Fibroblast of upper back skin (primary cell): ENCODE measurements around the gene FUNDC1.
A peak's percentile ranks its signal among the peaks of the same experiment; 100 is the strongest.
"Not testable (repeated sequence)": the region's sequence is repeated elsewhere in the genome, so short reads cannot be mapped to it uniquely, and the experiment has no call there.

Source experiments
- DNase-seq: peaks from one replicate; pipeline ENCODE4 v3.0.0-alpha.2; 2013

FUNDC1 gene

GRCh38 chrX:44542567-44543325, at the start of gene FUNDC1:
Gene FUNDC1 (minus strand): TSS chrX:44542859. CDS start chrX:44542832, 27 bp downstream.
- peak; percentile 96 for DNase-seq

GRCh38 chrX:44585866-44586265, 43.2 kb upstream of the FUNDC1 start:
- no peak for DNase-seq

- DNase-seq, result peak; percentile 16
These were observed 37.8 kb upstream of the FUNDC1 start for GRCh38 chrX:44580466-44580865.

- DNase-seq, result no peak
These were observed 29.8 kb upstream of the FUNDC1 start for GRCh38 chrX:44572340-44572938.

- no peak for DNase-seq
These were observed 27.9 kb upstream of the FUNDC1 start for GRCh38 chrX:44570522-44570921.

- no peak for DNase-seq
These were observed 26.5 kb upstream of the FUNDC1 start for GRCh38 chrX:44569122-44569521.

GRCh38 chrX:44568196-44568595, 25.5 kb upstream of the FUNDC1 start:
- no peak for DNase-seq

- not testable (repeated sequence) for DNase-seq
These were observed 19.2 kb upstream of the FUNDC1 start for GRCh38 chrX:44561896-44562295.

GRCh38 chrX:44550563-44550962, 7.9 kb upstream of the FUNDC1 start:
- DNase-seq, result no peak

GRCh38 chrX:44545454-44545853, 2.8 kb upstream of the FUNDC1 start:
- not testable (repeated sequence) for DNase-seq

GRCh38 chrX:44544036-44544435, 1.4 kb upstream of the FUNDC1 start:
- no peak for DNase-seq

GRCh38 chrX:44536198-44536597, 6.5 kb downstream of the FUNDC1 start:
- no peak for DNase-seq

GRCh38 chrX:44529310-44529709, 13.3 kb downstream of the FUNDC1 start:
- DNase-seq, result no peak

- DNase-seq, result no peak
These were observed 28.4 kb downstream of the FUNDC1 start for GRCh38 chrX:44514272-44514671.

- no peak for DNase-seq
These were observed 35.4 kb downstream of the FUNDC1 start for GRCh38 chrX:44507292-44507691.

GRCh38 chrX:44506678-44507077, 36.0 kb downstream of the FUNDC1 start:
- DNase-seq, result no peak

- DNase-seq, result no peak
These were observed 39.1 kb downstream of the FUNDC1 start for GRCh38 chrX:44503560-44503959.

GRCh38 chrX:44495091-44495490, 47.6 kb downstream of the FUNDC1 start:
- no peak for DNase-seq

GRCh38 chrX:44494357-44494756, 48.3 kb downstream of the FUNDC1 start:
- no peak for DNase-seq

GRCh38 chrX:44489515-44489914, 53.1 kb downstream of the FUNDC1 start:
- no peak for DNase-seq

- no peak for DNase-seq
These were observed 58.0 kb downstream of the FUNDC1 start for GRCh38 chrX:44484607-44485146.

GRCh38 chrX:44483965-44484606, 58.6 kb downstream of the FUNDC1 start:
- DNase-seq, result no peak

GRCh38 chrX:44482575-44482974, 60.1 kb downstream of the FUNDC1 start:
- DNase-seq, result no peak

- DNase-seq, result no peak
These were observed 62.1 kb downstream of the FUNDC1 start for GRCh38 chrX:44480591-44480990.
